ENCODE data around the gene SIK1. TPM values are rescaled to one million over a fixed set of nuclear protein-coding genes. Genes with fewer than 3 reads are reported as not detected.
"Not testable (repeated sequence)": the region's sequence is repeated elsewhere in the genome, so short reads cannot be mapped to it uniquely, and the experiment has no call there.

Gene SIK1
- total RNA-seq, 1 experiment from 2014 or later: 5.7 TPM

DNA sequence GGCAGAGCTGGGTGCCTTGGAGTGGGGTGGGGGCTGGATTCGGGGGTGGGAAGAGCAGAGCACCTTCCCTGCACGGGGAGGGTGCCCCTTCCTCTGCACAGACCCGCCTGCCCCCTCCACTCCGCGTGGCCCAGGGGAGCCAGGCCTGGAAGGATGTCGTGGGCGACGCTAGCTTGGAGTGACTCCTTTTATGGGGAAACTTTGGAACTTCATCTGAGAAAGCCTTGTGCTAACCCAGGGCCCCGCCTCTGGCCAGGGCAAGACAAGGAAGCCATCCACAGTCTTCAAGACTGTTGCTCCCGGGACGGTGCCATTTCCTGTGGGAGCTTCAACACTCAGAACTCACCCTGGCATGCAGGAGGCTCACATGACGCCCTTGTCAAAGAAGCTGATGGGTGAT, 15.6 kb upstream of the SIK1 start:
- H4K8ac ChIP-seq (replicated peaks; ENCODE audit: insufficient read length, low read depth, low read length); H3K36me3 Mint-ChIP-seq (ENCODE audit: insufficient read depth in 1 of 3, low read depth in 3 of 3); H3K4me3 Mint-ChIP-seq; H3K27me3 Mint-ChIP-seq (ENCODE audit: low read depth); H2BK120ac ChIP-seq (ENCODE audit: low read depth, low read length, poor library complexity, severe bottlenecking); H2BK12ac ChIP-seq (ENCODE audit: insufficient read length, low read depth, low read length); H3K9ac ChIP-seq (ENCODE audit: extremely low read depth, insufficient read length, low read length); H4K5ac ChIP-seq (ENCODE audit: insufficient read length, low read depth, low read length); H3K56ac ChIP-seq (ENCODE audit: insufficient read length, low read depth, low read length); H2BK15ac ChIP-seq (ENCODE audit: low read depth, low read length); H3K23ac ChIP-seq (ENCODE audit: insufficient read length, low read depth, low read length); H3K4me2 ChIP-seq (ENCODE audit: insufficient read depth, insufficient read length, low read length); H3T11ph ChIP-seq (ENCODE audit: low read length); H3K9me3 Mint-ChIP-seq; H3K27ac Mint-ChIP-seq; H2AK5ac ChIP-seq (ENCODE audit: insufficient read length, low read length); H3K79me1 ChIP-seq (ENCODE audit: insufficient read depth, low read depth, low read length, poor library complexity, severe bottlenecking); DNase-seq; H2BK5ac ChIP-seq (ENCODE audit: insufficient read length, low read length); H3K4me1 ChIP-seq (ENCODE audit: insufficient read depth, low read length); H3K79me2 ChIP-seq (ENCODE audit: insufficient read depth, low read length); H3K23me2 ChIP-seq (ENCODE audit: insufficient read length, low read depth, low read length, poor library complexity, severe bottlenecking); H3K27ac ChIP-seq (ENCODE audit: insufficient read length, low read depth, low read length); H3K4me1 Mint-ChIP-seq; H3K4ac ChIP-seq (ENCODE audit: low read depth, low read length); H3K27me3 ChIP-seq (ENCODE audit: insufficient read depth, low read length); H3K18ac ChIP-seq (ENCODE audit: insufficient read length, low read depth, low read length); H4K91ac ChIP-seq (ENCODE audit: insufficient read length, low read depth, low read length); H3K14ac ChIP-seq (ENCODE audit: insufficient read depth, low read length); H4K20me1 ChIP-seq (ENCODE audit: control insufficient read depth, insufficient read depth, insufficient read length); H3K9me3 ChIP-seq (ENCODE audit: control insufficient read depth, low read depth, low read length); H2AFZ ChIP-seq (ENCODE audit: low read length); H2BK20ac ChIP-seq (ENCODE audit: low read depth, low read length, poor library complexity, severe bottlenecking): not testable (repeated sequence)
- no CpG with 5 or more reads among the region's 12 CpGs for WGBS (ENCODE audit: extremely low coverage, insufficient read length, low lambda C conversion rate)

DNA sequence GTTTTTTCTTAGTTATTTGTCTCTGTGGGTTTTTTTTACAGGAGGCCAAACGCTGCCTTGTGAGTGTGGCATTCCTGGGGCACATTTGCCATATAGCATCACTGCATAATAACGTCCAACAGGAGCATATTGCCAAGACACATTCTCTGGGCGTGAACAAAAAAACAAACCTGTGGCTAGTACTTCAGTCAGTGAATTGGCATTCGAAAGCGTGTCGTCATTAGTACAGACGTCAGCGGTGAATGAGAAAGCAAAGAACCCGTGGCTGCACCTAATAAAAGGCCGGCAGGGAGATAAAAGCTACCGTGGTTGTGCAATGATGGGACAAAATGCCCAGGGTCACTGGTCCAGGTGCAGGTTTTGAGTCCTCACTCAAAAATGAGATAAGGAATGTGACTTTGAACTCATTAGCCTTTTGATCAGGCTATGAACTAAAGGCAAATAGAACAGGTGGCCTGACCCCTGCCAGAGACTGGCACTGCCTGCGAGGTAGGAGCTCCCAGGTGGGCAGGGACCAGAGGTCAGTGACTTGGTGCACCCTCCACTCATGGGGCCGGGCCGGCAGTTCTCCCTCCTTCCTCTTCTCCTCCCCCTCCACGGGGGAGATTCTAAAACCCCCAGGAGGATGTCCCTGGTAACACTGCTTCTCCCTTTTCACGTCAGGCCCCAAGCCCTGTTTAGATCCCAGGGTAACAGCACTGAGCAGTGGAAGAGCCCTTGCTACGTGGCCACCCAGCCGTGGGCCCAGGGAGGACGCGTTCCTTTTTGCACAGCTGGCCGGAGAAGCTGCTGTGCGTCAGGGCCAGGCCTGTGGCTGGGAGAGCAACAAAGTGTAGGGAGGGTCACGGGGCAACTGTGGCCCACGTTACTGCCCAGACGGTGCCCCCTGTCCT, 14.2 kb upstream of the SIK1 start:
- H3K4me3 Mint-ChIP-seq; H2BK5ac ChIP-seq (ENCODE audit: insufficient read length, low read length); H3K27ac Mint-ChIP-seq; H3K27me3 Mint-ChIP-seq (ENCODE audit: low read depth); H2AK5ac ChIP-seq (ENCODE audit: insufficient read length, low read length); H4K8ac ChIP-seq (replicated peaks; ENCODE audit: insufficient read length, low read depth, low read length); H3K4me2 ChIP-seq (ENCODE audit: insufficient read depth, insufficient read length, low read length); H3K36me3 Mint-ChIP-seq (ENCODE audit: insufficient read depth in 1 of 3, low read depth in 3 of 3); H2BK120ac ChIP-seq (ENCODE audit: low read depth, low read length, poor library complexity, severe bottlenecking); H3K56ac ChIP-seq (ENCODE audit: insufficient read length, low read depth, low read length); H3K14ac ChIP-seq (ENCODE audit: insufficient read depth, low read length); H3K79me1 ChIP-seq (ENCODE audit: insufficient read depth, low read depth, low read length, poor library complexity, severe bottlenecking); H3K27me3 ChIP-seq (ENCODE audit: insufficient read depth, low read length); H3K4me1 Mint-ChIP-seq; H3T11ph ChIP-seq (ENCODE audit: low read length); H2BK20ac ChIP-seq (ENCODE audit: low read depth, low read length, poor library complexity, severe bottlenecking); H3K18ac ChIP-seq (ENCODE audit: insufficient read length, low read depth, low read length); H3K9me3 ChIP-seq (ENCODE audit: control insufficient read depth, low read depth, low read length); H3K4me1 ChIP-seq (ENCODE audit: insufficient read depth, low read length); H4K91ac ChIP-seq (ENCODE audit: insufficient read length, low read depth, low read length); H3K9me3 Mint-ChIP-seq; H3K23me2 ChIP-seq (ENCODE audit: insufficient read length, low read depth, low read length, poor library complexity, severe bottlenecking); DNase-seq; H3K79me2 ChIP-seq (ENCODE audit: insufficient read depth, low read length); H4K5ac ChIP-seq (ENCODE audit: insufficient read length, low read depth, low read length); H2BK12ac ChIP-seq (ENCODE audit: insufficient read length, low read depth, low read length); H3K4ac ChIP-seq (ENCODE audit: low read depth, low read length); H2AFZ ChIP-seq (ENCODE audit: low read length); H3K9ac ChIP-seq (ENCODE audit: extremely low read depth, insufficient read length, low read length); H3K23ac ChIP-seq (ENCODE audit: insufficient read length, low read depth, low read length); H4K20me1 ChIP-seq (ENCODE audit: control insufficient read depth, insufficient read depth, insufficient read length); H2BK15ac ChIP-seq (ENCODE audit: low read depth, low read length); H3K27ac ChIP-seq (ENCODE audit: insufficient read length, low read depth, low read length): not testable (repeated sequence)
- no CpG with 5 or more reads among the region's 25 CpGs for WGBS (ENCODE audit: extremely low coverage, insufficient read length, low lambda C conversion rate)

Data from H9 (cell line).